Renal pelvis (tissue), 4 donors: ENCODE data around the gene TRPM5. TPM values are rescaled to one million over a fixed set of nuclear protein-coding genes. Genes with fewer than 3 reads are reported as not detected.

Source experiments
- DNase-seq: peaks from one replicate; pipeline ENCODE4 v3.0.0-alpha.2; 2013
- polyA plus RNA-seq, 3 donors: library from polyadenylated mRNA; unstranded; fragments of 120-200 nt; gene quantifications; one replicate each; pipeline ENCODE4 v1.2.1, GENCODE V29; 2013; ENCODE audit not compliant: insufficient read length in 3 of 3

Gene TRPM5
- polyA plus RNA-seq, 3 donors: 3.6 to 4.0 (median 3.8) TPM

DNA sequence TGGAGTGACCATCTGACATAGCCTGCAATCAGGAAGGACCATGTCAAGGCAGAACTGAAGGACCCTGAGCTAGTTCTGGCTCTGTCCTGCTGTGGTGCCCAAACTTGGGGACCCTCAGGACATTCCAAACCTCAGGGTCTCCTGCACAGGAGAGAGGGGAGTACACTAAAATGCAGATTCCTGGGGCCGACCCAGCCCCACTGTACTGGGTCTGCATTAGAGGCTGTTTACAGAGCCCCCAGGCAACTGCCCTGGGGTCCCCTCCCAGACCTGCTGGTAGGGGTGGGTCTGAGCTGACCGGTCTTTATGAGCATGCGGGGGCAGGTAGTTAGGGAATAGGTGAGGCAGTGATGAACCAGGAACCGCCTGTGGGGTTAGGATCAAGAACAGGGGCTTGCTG, 6.8 kb downstream of the TRPM5 start:
- no peak for DNase-seq

DNA sequence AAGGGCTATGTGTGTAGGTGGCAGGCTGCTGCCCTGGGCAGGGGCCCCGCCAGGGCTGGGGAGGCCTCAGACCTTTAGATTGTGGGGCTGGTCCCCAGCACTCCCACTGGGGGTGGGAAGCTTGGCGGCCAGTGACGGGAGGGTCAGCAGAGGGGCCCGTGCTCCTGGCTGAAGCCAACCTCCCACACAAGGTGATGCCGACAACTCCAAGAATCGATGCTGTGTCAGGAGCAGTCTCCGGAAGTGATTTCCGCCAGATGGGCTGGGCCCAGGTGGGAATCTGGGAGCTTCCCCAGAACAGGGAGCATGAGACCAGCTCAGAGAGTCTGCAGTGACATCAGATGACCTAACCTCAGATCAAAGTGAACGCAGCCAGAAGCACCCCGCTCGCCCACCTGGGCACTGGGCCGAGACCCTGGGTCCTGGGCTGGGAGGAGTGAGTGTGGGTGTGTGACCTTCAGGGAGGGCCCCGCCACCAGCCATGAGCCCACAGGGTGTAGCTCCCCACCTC, 7.7 kb downstream of the TRPM5 start:
- no peak for DNase-seq

- DNase-seq: no peak
Measured at GRCh38 chr11:2436013-2436520, 8.2 kb downstream of the TRPM5 start.

DNA sequence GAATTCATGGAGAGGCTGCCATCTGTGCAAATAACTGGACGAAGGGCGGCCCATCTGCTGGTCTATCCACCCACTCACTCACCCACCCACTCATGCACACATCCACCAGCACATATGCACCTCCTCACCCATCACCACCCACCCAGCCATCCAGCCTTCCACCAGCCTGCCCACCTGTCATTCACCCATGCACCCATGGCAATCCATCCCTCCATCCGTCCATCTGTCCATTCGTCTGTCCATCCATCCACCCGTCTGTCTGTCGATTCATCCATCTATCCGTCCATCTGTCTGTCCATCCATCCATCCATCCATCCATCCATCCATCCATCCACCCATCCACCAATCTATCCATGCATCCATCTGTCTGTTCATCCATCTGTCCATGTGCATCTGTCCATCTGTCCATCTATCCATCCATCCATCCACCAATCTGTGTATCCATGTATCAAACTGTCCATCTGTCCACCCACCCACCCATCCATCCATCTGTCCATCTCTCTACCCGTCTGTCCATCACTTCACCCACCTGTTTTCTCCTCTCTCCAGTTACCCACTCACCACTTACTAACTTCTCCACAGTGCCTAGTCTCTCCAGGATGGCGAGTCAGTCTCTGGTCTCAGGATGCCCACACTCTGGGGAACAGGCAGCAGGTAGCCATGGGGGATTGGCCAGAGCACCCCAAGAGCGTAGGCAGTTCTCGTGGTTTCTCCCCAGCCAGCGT, 8.9 kb downstream of the TRPM5 start:
- no peak for DNase-seq

- DNase-seq: no peak
Measured at GRCh38 chr11:2434506-2435255, 9.6 kb downstream of the TRPM5 start.

DNA sequence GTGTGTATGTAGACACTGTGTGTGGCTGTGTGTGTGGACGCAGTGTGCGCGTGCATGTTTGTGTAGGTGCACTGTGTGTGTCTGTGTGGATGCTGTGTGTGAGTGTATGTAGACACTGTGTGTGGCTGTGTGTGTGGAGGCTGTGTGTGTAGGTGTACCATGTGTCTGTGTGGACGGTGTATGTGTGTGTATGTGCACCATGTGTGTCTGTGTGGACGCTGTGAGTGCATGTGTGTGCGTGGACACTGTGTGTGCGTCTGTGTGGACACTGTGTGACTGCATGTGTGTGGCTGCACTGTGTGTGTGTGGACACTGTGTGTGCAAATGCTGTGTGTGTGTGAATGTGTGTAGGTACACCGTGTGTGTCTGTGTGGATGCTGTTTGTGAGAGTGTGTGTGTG, 10.3 kb downstream of the TRPM5 start:
- DNase-seq: no peak

DNA sequence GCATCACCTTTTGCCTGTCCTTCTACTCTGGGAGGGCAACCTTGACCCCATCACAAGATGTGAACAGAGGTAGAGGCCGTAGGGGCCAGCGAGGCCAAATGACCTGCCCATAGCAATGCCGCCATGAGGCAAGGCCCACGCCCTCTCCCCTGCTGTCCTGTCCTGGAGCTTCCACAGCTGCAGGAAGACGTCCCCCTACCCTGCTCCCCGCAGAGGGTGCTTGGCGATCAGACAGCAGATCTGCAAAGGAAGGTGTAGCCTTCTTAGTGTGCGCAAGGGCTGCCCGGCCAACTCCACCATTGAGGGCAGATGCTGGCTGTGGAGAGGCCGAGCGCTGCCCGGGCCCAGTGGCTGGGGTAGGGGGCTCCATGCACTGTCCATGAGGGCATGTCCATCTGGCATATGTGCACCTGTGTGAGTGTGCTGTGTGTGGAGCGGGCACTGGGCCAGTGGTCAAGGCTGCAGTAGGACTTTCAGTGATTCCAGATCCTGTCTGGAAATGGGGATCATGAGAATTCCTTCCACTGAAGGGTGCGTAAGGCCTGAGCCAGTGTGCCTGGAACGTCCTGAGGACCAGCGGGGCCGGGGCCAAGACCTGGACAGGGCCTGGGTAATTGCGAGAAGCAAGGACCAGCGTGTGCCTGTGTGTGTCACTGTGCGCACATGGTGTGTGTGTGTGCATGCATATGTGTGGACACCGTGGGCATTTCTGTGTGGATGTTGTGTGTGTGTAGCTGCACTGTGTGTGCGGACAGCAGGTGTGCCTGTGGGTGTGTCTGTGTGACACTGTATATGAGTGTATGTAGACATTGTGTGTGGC, 11.0 kb downstream of the TRPM5 start:
- no peak for DNase-seq

DNA sequence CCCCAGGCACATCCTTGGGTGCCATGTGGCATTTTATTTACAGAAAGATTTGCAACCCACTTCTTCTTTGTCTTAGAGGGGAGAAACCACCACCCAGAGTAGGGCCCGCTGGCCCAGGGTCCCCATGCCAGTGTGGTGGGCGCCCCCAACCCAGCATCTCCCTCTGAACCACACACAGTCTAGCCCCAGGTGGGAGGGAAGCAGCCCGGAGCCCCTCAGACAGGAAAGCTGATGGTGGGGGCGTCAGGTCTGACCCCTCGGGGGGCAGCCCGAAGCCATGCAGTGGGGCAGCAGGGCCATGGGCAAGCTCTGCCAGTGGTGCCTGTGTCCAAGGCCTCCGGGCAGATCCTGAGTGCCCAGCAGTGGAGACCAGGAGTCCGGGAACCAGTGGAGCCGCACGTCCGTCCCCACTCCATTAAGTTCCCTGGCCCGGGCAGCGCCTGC, 11.7 kb downstream of the TRPM5 start:
- no peak for DNase-seq

DNA sequence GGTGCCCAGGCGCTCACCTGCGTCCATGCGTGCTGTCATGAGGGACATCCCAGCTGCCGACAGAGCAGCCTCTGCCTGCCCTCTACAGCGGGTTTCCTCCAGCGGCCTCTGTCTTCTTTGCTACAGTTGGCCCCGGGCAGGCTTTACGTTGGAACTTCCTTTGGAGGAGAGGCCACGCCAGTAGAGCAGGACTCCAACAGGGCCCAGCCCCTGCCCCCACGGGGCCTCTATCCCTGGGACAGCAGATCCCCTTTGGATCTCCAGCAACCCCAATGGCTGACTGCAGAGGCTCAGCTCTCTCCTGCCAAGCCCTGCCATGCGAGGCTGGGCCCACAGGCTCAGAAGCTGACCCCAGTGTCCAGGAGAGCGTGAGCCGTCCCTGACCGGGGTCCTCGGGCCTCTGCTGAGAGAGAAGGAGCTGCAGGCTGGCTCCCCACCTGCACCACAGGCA, 12.1 kb downstream of the TRPM5 start:
- no peak for DNase-seq

DNA sequence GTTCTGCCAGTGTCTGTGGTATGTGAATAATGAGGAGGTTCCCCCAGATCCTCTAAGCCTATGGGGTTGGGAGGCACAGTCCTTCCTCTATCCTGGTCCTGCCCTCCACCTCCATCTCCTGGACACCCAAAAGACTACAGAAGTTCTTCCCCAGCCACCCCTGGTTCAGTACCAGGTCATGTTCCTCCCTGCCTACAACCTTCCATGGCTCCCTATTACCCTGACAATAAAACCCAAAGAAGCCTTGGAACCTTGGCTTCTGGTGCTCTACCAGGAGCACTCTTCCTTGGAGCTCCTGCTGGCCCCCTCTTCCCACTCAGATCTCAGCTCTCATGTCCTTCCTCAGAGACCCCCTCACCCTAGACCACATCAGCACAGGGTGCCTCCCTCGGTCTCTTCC, 12.9 kb downstream of the TRPM5 start:
- no peak for DNase-seq

DNA sequence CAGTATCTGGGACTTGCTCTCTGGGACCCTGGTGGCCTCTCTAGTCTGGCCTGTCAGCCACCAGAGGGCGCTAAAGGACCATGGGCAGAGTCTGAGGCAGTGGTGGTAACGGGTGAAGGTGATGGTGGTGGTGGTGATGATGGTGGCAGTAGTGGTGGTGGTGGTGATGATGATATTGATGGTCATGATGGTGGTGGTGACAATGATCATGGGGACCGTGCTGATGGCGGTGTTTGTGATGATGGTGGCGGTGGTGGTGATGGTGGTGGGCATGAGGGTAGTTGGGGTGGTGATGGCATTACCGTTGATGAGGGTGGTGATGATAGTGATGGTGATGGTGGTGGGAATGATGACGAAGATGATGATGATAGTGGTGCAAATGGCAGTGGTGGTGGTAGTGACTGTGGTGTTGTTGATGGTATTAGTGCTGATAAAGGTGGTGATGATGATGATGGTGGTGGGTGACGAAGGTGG, 16.0 kb downstream of the TRPM5 start:
- no peak for DNase-seq

- DNase-seq: no peak
Measured at GRCh38 chr11:2427721-2428321, 16.5 kb downstream of the TRPM5 start.

DNA sequence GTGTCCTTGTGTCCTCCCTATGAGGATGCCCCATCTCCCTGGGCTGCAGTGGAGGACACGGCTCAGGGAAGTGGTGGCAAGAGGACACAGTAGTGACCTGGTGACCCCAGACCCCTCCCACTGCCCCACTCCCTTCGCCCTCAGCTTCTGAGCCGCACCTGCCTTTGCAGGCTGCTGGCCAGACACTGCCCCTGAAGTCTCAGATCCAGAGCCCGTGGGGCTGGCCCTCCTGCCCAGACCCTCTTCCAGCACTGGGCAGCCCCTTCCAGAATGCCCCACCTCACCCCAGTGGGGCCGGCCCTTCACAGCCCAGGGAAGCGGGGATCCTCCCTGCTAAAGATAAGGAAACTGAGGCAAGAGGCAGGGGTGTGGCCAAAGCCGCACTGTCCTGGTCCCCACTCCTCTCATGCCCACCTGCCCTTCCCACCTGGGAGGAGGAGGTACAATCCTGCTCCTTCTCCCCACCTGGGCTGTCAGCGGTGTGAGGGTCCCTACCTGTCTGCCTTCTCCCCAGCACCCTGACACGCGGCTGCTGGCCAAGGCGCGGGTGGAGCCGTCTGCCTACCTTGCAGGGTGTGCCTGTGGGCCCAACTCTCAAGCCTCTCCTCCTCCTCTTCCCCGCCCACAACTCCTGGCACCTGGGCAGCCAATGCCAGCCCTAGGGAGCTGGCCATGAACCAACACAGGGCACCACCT, 17.3 kb downstream of the TRPM5 start:
- no peak for DNase-seq

- no peak for DNase-seq
Measured at GRCh38 chr11:2426221-2426620, 18.1 kb downstream of the TRPM5 start.

DNA sequence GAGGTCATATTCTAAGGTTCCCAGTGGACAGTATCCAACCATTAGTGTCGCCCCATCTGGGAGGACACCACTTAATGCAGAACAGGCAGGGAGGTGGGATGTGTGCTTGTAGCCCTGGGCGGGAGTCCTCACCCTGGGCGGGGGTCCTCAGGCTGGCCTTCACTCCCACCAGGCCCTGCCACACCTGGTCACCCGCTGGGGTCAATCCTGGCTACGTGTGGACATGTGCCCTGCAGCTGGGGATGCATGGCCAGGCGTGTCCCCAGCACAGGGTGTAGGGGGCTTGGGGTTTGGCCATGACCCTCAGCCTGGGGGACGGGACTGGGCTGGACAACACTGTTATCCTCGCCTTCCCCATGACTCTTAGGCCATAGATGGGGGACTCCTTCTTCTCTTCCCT, 18.8 kb downstream of the TRPM5 start:
- no peak for DNase-seq

- DNase-seq: no peak
Measured at GRCh38 chr11:2424811-2425495, 19.4 kb downstream of the TRPM5 start.

DNA sequence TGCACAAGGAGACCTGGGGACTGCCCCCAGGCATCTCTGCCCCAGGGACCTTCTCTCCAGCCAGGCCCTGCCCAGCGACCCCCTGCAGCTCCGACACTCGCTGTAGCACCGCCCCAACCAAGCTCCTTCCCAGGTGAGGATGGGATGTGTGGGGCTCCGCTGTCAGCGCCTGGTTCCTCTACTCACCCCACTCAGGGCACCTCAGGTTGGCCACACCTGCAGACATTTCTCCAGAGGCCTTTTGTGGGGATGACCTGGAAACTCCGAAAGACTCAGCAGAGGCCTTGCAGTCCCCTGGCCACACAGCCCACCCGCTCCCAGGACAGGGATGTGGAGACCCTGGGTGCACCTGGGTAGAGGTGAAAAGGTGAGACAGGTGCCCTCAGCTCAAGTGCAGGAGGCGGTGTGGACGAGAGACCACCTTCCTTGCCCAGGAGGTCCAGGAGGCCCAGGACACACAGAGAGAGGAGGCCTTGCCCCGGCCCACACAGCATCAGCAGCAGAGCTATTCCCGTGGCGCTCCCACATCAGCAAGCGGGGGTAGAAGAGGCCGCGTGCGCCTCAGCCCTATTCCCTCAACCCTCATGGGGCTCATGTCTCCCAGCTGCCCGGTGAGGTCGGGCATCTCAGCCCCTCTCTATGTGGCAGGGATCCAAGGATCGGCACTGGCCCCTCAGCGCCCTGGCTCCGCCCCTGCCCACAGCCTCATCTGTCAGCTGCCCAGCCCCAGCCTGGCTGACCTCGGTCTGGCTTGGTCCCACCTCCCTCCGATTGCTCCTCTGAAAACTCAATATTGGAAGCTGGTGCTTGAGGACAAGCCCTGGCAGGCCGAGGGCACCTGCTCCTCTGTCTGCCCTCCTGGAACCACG, 20.9 kb downstream of the TRPM5 start:
- no peak for DNase-seq

DNA sequence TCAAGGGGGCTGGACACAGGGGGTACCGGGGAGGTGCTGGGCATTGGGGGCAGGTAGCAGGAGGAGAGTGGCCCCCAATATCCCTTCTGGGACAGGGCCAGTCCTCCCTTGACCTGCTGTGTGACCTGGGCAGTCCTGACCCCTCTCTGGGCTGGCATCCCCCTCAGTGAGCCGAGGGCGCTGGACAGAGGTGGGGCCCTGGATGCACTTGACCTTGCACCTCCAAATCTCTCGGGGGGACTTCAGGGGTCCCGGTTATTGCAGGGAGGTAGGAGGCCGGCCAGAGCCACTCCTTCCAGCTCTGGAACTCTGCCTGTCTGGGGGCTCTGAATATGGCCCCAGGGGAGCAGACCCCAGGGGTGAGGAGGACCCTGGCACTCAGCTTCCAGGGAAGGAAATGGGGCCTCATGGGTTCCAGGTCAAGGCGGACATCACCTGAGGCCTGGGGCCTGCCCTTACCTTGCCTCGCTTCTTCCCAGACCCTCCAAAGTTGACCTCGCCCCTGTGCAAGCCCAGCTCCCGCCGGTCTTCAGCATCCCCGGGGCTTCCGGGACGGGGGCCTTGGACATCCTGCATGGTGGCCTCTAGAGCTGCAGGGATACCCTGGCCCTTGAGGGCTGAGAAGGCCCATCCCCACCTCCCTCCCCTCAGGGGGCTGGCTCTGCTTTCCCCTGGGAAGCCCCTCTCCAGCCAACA, 21.7 kb downstream of the TRPM5 start:
- DNase-seq: no peak

GRCh38 chr11:2421996-2422395, 22.3 kb downstream of the TRPM5 start:
- DNase-seq: no peak
